Ovary (tissue), 9 donors: Measurements from ENCODE around the gene GPR137. TPM values are rescaled to one million over a fixed set of nuclear protein-coding genes. Genes with fewer than 3 reads are reported as not detected.

Experiments used
- DNase-seq, 5 donors: peaks; one replicate each; pipeline ENCODE4 v3.0.0-alpha.2; 2019 to 2020
- H3K27ac ChIP-seq, 2 donors: fragments of 200-600 bp; one replicate each; pipeline versions ENCODE4 v1.5.1 to v1.8.0; 2019 to 2022
- H3K27me3 ChIP-seq: fragments of 200-600 bp; one replicate; pipeline ENCODE4 v1.8.0; 2022
- H3K36me3 ChIP-seq: fragments of 200-600 bp; sonication (generic); one replicate; pipeline ENCODE4 v1.5.1; 2019
- H3K4me1 ChIP-seq: one replicate; pipeline ENCODE4 v1.8.1; 2013; ENCODE audit warnings: mild to moderate bottlenecking, moderate library complexity; ENCODE audit not compliant: insufficient read depth
- H3K4me3 ChIP-seq: fragments of 200-600 bp; sonication (generic); one replicate; pipeline ENCODE4 v1.5.1; 2017
- H3K9me3 ChIP-seq, 2 donors: fragments of 200-600 bp in 1 of 2; sonication (generic) in 1 of 2; one replicate each; pipeline versions ENCODE4 v1.5.1 to v1.8.1; 2013 to 2019; ENCODE audit warnings: mild to moderate bottlenecking in 1 of 2, moderate library complexity in 1 of 2
- EP300 ChIP-seq: sonication (generic); formaldehyde crosslinking; IDR thresholded peaks from one replicate; pipeline ENCODE4 v1.6.1; 2017; ENCODE audit warnings: antibody characterized with exemption
- POLR2A ChIP-seq: fragments of 450-650 bp; IDR thresholded peaks from one replicate; pipeline ENCODE4 v1.6.1; 2017; ENCODE audit warnings: antibody characterized with exemption, mild to moderate bottlenecking, moderate library complexity
- WGBS, 3 donors: extraction: QIAGEN DNeasy Blood & Tissue Kit in 1 of 3; methylation state at CpG; one replicate each; pipeline versions ENCODE4 v1.1.5 to v1.1.7; 2013 to 2017; 5-methylcytosine and 5-hydroxymethylcytosine counted together
- intact Hi-C, 4 donors: fragments of 100-400 bp; cut with DNase I; formaldehyde crosslinking; loops; one replicate each; pipeline versions ENCODE4 v1.11.0 to v1.15.1; 2022 to 2023
- polyA plus RNA-seq, 2 donors: library from polyadenylated mRNA; stranded (reverse); fragments of 200-250 nt in 1 of 2; fragments of 350-450 nt in 1 of 2; fragmentation: Illumina TruSeq in 1 of 2; extraction: RNeasy Lipid Tissue Mini Kit (QIAGEN cat#74804) in 1 of 2; gene quantifications; one replicate each; pipeline ENCODE4 v1.2.3, GENCODE V29; 2013 to 2014
- total RNA-seq, 7 donors: library from RNA; depleted of rRNA in 2 of 7; stranded (reverse); fragments of >200 nt in 2 of 7; fragmentation: NEBNext Ultra II Directional in 3 of 7; extraction: Animal tissue kit (Norgen Biotek cat#: 25700) in 3 of 7; gene quantifications; one replicate each; pipeline versions ENCODE4 v1.1.0 to v1.2.4, GENCODE V29; 2016 to 2023
- TF ChIP-seq, protein P1 (sequence below), 3 donors: fragments of 450-650 bp in 2 of 3; fragments of 200-600 bp in 1 of 3; IDR thresholded peaks; one replicate each; pipeline versions ENCODE4 v1.5.1 to v1.8.0; 2016 to 2022; ENCODE audit warnings: antibody characterized with exemption in 3 of 3, mild to moderate bottlenecking in 1 of 3
- donor health status: DM: no; HTN: no; CAD: no; lungs with moderate emphysema.
- donor health status: DM: no; HTN: no; CAD: no.
- donor health status: Bipolar disorder and iron deficiency.
- donor health status: DM: yes; HTN: yes; CAD: no.
- donor health status: DM: no; HTN: no; CAD: no.
- donor health status: DM: yes; HTN: yes; CAD: no.

GPR137 gene
- total and polyA plus RNA-seq, 9 donors: 3.1 to 30.9 (median 23.2) TPM

DNA sequence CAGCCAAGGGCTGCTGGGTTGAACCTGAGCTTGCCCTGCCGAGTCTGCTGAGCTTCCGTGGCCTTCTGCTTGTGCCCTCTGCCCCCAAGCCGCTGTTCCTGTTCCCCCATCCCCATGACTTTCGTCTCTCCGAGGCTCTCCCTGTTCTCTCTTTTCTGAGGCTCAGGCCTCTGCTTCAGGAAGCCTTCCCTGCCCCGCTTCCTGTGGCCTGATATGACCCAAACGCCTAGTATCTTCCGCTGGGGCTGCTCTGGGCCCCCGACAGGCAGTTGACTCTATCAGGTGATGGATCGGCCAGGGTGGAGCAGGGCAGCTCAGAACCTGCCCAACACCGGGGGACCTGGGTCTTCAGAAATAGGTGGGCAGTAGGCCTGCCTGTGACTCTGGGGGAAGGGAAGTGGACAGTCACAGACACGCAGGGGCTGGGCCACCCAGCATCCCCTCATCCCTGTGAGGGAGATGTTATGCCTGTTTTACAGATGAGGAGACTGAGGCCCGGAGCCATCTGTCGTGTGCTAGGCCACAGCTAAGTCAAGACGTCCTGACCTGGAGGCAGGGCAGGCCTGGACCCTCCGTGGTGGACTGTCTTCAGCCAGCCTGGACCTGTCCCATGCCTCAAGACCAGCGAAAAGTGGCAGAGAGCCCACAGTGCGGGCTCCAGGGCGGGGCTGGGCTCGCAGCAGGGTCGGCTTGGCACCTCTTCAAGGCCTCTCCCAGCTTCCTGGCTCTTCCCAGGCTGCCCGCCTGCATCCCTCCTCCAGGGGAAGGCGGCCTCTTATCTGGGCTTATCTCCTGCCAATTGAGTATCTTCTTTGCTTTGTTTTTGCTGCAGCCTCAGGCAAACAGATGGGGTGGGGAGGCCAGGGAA, 17.4 kb upstream of the GPR137 start:
- peak overlapping the region; percentile 75 for H3K4me3 ChIP-seq
- 17 to 29% (median 19%) methylated on average over 21 to 23 of the region's 23 CpGs for WGBS, 3 donors
- H3K9me3 ChIP-seq: no peaks in the 10 kb centered on the region
- no peaks in the 10 kb centered on the region for H3K27me3 ChIP-seq
- DNase-seq: peak; percentile 82 to 93 (median 90)
- peak overlapping the region; percentile 13 to 90 for H3K27ac ChIP-seq
- peaks cover 9% of the 10 kb centered on the region for H3K4me1 ChIP-seq
- H3K36me3 ChIP-seq: no peaks in the 10 kb centered on the region
- no peak for TF ChIP-seq EP300
- TF ChIP-seq, protein P1, sequence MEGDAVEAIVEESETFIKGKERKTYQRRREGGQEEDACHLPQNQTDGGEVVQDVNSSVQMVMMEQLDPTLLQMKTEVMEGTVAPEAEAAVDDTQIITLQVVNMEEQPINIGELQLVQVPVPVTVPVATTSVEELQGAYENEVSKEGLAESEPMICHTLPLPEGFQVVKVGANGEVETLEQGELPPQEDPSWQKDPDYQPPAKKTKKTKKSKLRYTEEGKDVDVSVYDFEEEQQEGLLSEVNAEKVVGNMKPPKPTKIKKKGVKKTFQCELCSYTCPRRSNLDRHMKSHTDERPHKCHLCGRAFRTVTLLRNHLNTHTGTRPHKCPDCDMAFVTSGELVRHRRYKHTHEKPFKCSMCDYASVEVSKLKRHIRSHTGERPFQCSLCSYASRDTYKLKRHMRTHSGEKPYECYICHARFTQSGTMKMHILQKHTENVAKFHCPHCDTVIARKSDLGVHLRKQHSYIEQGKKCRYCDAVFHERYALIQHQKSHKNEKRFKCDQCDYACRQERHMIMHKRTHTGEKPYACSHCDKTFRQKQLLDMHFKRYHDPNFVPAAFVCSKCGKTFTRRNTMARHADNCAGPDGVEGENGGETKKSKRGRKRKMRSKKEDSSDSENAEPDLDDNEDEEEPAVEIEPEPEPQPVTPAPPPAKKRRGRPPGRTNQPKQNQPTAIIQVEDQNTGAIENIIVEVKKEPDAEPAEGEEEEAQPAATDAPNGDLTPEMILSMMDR (IDR thresholded peaks at IDR 0.05): peak in 1 of 3 donors; percentile 18
- intact Hi-C loops: loop anchor here in 2 of 4 donors (10.0 kb wide), 1 partner anchor 63 kb away; the partner anchor contains the start of gene FERMT3 (in 2 of the 2)

DNA sequence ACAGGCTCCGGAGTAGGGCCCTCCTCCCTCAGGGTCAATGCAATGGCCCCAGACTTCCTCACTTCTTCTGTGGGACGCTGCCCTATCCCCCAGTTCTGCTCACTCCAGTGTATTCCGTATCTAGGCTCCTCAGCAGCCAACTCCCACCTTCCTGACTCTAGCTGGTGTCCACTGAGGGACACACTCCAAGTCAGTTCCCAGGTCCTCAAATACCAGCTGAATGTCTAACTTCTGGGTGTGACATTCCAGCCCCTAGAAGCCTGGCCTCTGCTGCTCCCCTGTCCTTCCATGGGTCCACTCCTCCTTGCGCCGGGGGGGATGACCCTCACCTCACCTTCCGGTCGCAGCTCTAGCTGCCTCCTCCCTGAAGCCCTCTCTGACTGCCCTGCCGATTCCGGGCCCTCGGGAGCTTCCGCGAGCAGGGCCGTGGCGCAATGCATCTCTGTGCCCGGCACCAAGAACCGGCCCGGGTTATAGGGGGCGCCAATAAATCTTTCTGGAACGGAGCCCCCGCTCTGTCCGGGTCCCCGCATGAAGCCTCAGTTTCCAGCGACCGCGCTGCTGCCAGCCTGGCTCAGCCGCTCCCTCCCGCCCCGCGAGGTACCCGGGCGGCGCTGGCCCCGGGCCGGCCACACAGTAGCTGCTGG, 16.6 kb upstream of the GPR137 start:
- H3K36me3 ChIP-seq: no peaks in the 10 kb centered on the region
- H3K27me3 ChIP-seq: no peaks in the 10 kb centered on the region
- peak in 4 of 5 donors; percentile 68 to 83 (median 75) for DNase-seq
- 0% methylated on average over 28 to 34 of the region's 34 CpGs for WGBS, 3 donors
- peak overlapping the region; percentile 69 to 90 for H3K27ac ChIP-seq
- peaks cover 9% of the 10 kb centered on the region for H3K4me1 ChIP-seq
- H3K9me3 ChIP-seq: no peaks in the 10 kb centered on the region
- intact Hi-C loops: loop anchor here in 2 of 4 donors (10.0 kb wide), 1 partner anchor 64 kb away; the partner anchor contains the start of gene FERMT3 (in 2 of the 2)
- H3K4me3 ChIP-seq: peak overlapping the region; percentile 75
- TF ChIP-seq POLR2A (no peak), EP300 (no peak)
- TF ChIP-seq, protein P1 (IDR thresholded peaks at IDR 0.05): no peak

GRCh38 chr11:64269540-64270220, 16.0 kb upstream of the GPR137 start:
- H3K27me3 ChIP-seq: no peaks in the 10 kb centered on the region
- peak overlapping the region; percentile 69 to 90 for H3K27ac ChIP-seq
- DNase-seq: peak; percentile 97 to 99 (median 98)
- H3K36me3 ChIP-seq: no peaks in the 10 kb centered on the region
- peaks cover 9% of the 10 kb centered on the region for H3K4me1 ChIP-seq
- WGBS, 3 donors: 0 to 1% (median 0%) methylated on average over 15 to 58 of the region's 58 CpGs
- intact Hi-C loops: loop anchor here in 3 of 4 donors (1.0 to 10.0 kb wide), 3 partner anchors 15 to 65 kb away; partner anchors contain the start of genes FERMT3 (in 2 of the 3), BAD (in 1 of the 3), FKBP2 (in 1 of the 3) and GPR137 (in 1 of the 3)
- peak; percentile 54 for TF ChIP-seq EP300
- TF ChIP-seq, protein P1 (IDR thresholded peaks at IDR 0.05): peak in 1 of 3 donors; percentile 29
- TF ChIP-seq POLR2A: peak; percentile 15
- H3K9me3 ChIP-seq: no peaks in the 10 kb centered on the region
- H3K4me3 ChIP-seq: peak overlapping the region; percentile 79
